ENCODE results near the gene GID8. TPM values are rescaled to one million over a fixed set of nuclear protein-coding genes. Genes with fewer than 3 reads are reported as not detected.

Gene GID8
- total RNA-seq, 1 donor from 2014 or later = 29.7 TPM

DNA sequence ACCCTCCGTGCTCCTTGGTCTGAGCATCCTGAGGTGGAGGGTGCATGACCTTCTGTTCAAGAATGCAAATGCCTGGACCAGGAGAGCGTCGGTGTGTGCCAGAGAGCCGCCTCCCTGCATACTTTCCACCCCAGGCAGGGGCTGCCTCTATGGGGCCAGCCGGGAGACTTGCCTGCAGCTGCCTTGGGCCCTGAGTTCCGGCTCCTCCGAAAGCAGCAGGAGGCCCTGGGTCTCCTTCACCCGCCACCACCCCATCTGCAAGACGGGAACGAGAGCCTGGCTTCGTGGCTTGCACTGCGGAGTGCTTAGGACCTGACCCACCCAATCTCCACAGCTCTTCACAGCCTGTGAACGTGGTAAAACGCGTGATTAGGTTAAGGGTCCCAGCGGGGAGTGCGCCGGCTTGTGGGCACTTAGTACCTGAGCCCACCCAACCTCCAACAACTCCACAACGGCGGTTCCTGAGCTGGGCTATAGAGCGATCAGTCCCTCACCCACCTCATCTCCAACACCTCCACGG lies 52.4 kb downstream of the GID8 start:
- DNase-seq (ENCODE audit: low spot score) = no peak
- Mint-ChIP-seq H3K4me1 (ENCODE audit: low read depth) (no peaks in the 10 kb centered on the region), H3K36me3 (ENCODE audit: low read depth) (no peaks in the 10 kb centered on the region), H3K27ac (ENCODE audit: unreplicated experiment) (no peak overlapping the region), H3K27me3 (ENCODE audit: low read depth) (peaks cover 40% of the 10 kb centered on the region), H3K9me3 (ENCODE audit: low read depth) (no peaks in the 10 kb centered on the region), H3K4me3 (ENCODE audit: unreplicated experiment) (no peak overlapping the region)
- TF ChIP-seq, protein P1, sequence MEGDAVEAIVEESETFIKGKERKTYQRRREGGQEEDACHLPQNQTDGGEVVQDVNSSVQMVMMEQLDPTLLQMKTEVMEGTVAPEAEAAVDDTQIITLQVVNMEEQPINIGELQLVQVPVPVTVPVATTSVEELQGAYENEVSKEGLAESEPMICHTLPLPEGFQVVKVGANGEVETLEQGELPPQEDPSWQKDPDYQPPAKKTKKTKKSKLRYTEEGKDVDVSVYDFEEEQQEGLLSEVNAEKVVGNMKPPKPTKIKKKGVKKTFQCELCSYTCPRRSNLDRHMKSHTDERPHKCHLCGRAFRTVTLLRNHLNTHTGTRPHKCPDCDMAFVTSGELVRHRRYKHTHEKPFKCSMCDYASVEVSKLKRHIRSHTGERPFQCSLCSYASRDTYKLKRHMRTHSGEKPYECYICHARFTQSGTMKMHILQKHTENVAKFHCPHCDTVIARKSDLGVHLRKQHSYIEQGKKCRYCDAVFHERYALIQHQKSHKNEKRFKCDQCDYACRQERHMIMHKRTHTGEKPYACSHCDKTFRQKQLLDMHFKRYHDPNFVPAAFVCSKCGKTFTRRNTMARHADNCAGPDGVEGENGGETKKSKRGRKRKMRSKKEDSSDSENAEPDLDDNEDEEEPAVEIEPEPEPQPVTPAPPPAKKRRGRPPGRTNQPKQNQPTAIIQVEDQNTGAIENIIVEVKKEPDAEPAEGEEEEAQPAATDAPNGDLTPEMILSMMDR (IDR thresholded peaks at IDR 0.05) = no peak

DNA sequence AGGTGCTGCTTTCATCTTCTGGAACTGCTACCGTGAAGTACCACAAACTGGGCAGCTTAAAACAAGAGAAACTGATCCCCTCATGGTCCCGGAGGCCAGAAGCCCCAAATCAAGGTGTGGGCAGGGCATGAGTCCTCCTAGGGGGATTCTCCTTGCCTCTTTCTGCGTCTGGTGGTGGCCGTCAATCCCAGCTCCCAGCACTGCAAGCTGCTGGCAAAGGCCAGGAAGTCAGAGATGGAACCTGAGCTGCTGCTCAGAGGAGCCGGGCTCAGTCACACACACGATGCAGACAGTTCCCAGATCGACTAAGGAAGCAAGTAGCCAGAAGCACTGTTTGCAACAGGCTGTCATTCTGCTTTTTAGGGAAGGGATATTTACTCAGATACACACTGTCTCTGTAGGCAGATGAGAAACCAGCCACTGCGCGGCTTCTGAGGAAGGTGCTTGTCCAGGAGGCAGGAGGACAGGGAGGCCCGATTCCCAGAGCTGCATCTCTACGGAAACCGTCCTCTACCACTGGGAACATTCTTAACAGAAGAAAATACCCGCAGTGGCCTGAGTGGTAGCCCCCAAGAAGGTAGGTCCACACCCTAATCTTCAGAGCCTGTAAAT lies 53.4 kb downstream of the GID8 start:
- DNase-seq (ENCODE audit: low spot score) = no peak
- Mint-ChIP-seq H3K27me3 (ENCODE audit: low read depth) (peaks cover 47% of the 10 kb centered on the region), H3K36me3 (ENCODE audit: low read depth) (no peaks in the 10 kb centered on the region), H3K9me3 (ENCODE audit: low read depth) (no peaks in the 10 kb centered on the region), H3K4me3 (ENCODE audit: unreplicated experiment) (no peak overlapping the region), H3K27ac (ENCODE audit: unreplicated experiment) (no peak overlapping the region), H3K4me1 (ENCODE audit: low read depth) (no peaks in the 10 kb centered on the region)
- TF ChIP-seq, protein P1 (IDR thresholded peaks at IDR 0.05) = no peak

DNA sequence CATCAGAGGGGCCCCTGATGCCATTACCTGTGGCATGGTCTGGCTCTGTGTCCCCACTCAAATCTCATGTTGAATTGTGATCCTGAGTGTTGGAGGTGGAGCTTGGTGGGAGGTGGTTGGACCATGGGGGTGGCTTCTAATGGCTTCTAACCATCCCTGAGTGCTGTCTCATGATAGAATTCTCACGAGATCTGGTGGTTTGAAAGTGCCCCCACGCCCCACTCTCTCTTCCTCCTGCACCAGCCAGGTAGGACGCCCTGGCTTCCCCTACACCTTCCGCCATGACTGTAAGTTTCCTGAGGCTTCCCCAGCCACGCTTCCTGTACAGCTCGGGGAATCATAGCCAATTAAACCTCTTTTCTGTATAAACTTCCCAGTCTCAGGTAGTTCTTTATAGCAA lies 53.9 kb downstream of the GID8 start:
- DNase-seq (ENCODE audit: low spot score) = no peak
- H3K4me3 Mint-ChIP-seq (ENCODE audit: unreplicated experiment) = no peak overlapping the region
- H3K27ac Mint-ChIP-seq (ENCODE audit: unreplicated experiment) = no peak overlapping the region
- H3K9me3 Mint-ChIP-seq (ENCODE audit: low read depth) = no peaks in the 10 kb centered on the region
- H3K36me3 Mint-ChIP-seq (ENCODE audit: low read depth) = no peaks in the 10 kb centered on the region
- TF ChIP-seq, protein P1 (IDR thresholded peaks at IDR 0.05) = no peak
- H3K27me3 Mint-ChIP-seq (ENCODE audit: low read depth) = peaks cover 47% of the 10 kb centered on the region
- H3K4me1 Mint-ChIP-seq (ENCODE audit: low read depth) = no peaks in the 10 kb centered on the region

DNA sequence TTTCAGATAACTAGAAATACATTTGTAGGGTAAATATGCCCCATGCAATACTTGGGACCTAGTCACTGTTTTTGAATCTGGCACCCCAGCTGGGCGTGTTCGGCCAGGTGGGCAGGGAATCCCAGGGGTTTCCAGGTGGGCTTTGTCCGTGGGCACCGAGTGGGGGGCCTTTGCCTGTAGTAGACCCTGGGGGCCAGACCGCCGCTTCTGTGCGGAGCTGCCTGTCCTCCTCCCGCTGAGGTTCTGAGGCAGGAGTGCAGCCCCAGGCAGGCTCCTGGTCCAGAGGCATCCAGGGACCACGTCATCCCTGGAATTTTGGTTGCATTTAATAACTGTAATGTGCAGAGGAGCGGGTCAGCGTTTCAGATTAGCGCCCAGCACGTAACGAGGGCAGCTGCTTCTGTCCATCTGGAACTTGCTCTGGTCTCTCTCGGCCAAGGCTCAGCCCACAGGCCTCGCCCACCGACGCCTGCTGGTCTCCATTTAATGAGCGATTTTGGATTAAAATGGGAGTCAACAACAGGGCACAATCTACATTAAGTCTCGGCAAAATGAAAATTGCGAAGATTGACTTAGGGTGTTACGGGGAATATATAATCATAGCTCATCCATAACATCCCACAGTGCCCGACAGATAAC lies 56.0 kb downstream of the GID8 start:
- TF ChIP-seq, protein P1 (IDR thresholded peaks at IDR 0.05) = no peak
- Mint-ChIP-seq H3K27me3 (ENCODE audit: low read depth) (peaks cover 48% of the 10 kb centered on the region), H3K9me3 (ENCODE audit: low read depth) (no peaks in the 10 kb centered on the region), H3K36me3 (ENCODE audit: low read depth) (no peaks in the 10 kb centered on the region), H3K4me1 (ENCODE audit: low read depth) (no peaks in the 10 kb centered on the region), H3K4me3 (ENCODE audit: unreplicated experiment) (no peak overlapping the region), H3K27ac (ENCODE audit: unreplicated experiment) (no peak overlapping the region)
- DNase-seq (ENCODE audit: low spot score) = no peak

DNA sequence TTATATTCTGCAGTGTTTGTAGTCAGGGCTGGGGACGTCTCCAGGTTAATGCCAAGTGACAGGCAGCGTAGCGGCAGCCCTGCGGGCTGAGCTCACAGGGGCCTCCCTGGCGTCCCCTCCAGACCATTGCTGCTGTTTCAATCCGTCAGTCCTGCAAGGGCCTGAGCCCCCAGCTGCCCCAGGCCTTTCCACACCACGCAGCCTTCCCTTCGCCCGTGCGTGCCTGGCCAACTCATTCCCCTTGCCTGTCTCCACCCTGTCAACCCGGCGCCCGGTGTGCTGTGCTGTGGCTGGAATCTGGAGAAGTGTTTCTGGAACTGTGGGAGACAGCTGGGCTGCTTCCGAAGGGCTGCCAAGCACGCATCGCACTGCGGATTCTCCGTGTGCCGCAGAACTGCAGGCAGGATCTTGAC lies 56.9 kb downstream of the GID8 start:
- no peaks in the 10 kb centered on the region for H3K4me1 Mint-ChIP-seq (ENCODE audit: low read depth)
- peaks cover 4% of the 10 kb centered on the region for H3K9me3 Mint-ChIP-seq (ENCODE audit: low read depth)
- DNase-seq (ENCODE audit: low spot score) = no peak
- no peak overlapping the region for H3K27ac Mint-ChIP-seq (ENCODE audit: unreplicated experiment)
- TF ChIP-seq, protein P1 (IDR thresholded peaks at IDR 0.05) = no peak
- peaks cover 53% of the 10 kb centered on the region for H3K27me3 Mint-ChIP-seq (ENCODE audit: low read depth)
- no peaks in the 10 kb centered on the region for H3K36me3 Mint-ChIP-seq (ENCODE audit: low read depth)
- H3K4me3 Mint-ChIP-seq (ENCODE audit: unreplicated experiment) = no peak overlapping the region

All from chondrocyte (in vitro differentiated cells).